Measurements from ENCODE around the gene C2CD2. TPM values are rescaled to one million over a fixed set of nuclear protein-coding genes. Genes with fewer than 3 reads are reported as not detected.
A peak's percentile ranks its signal among the peaks of the same experiment; 100 is the strongest.

C2CD2 gene
- total and polyA plus RNA-seq, 2 donors = 8.9 to 11.3 TPM

- Histone ChIP-seq H3K27me3 (ENCODE audit: control insufficient read depth in 2 of 2, insufficient read depth in 1 of 2, low read length in 1 of 2) (no peaks in the 10 kb centered on the region), H3K9me3 (ENCODE audit: control insufficient read depth in 2 of 2, insufficient read depth in 1 of 2, low read length in 1 of 2) (peaks cover 0 to 2% of the 10 kb centered on the region in 2 donors), H3K4me1 (ENCODE audit: control insufficient read depth in 2 of 2, insufficient read depth in 2 of 2, low read length in 2 of 2) (peaks cover 20 to 46% of the 10 kb centered on the region in 2 donors), H3K36me3 (ENCODE audit: control insufficient read depth in 2 of 2, insufficient read depth in 2 of 2, low read length in 1 of 2) (peaks cover 3 to 6% of the 10 kb centered on the region in 2 donors), H3K4me3 (ENCODE audit: low read length in 2 of 2) (no peak overlapping the region), H3K27ac (ENCODE audit: low read depth in 1 of 2, low read length in 1 of 2) (no peak overlapping the region)
- no peak for DNase-seq (ENCODE audit: low read depth in 6 of 9, low spot score in 9 of 9)
- WGBS = 86% methylated on average over 13 of the region's 13 CpGs
These were observed 58.8 kb downstream of the C2CD2 start for GRCh38 chr21:41894922-41895557.

DNA sequence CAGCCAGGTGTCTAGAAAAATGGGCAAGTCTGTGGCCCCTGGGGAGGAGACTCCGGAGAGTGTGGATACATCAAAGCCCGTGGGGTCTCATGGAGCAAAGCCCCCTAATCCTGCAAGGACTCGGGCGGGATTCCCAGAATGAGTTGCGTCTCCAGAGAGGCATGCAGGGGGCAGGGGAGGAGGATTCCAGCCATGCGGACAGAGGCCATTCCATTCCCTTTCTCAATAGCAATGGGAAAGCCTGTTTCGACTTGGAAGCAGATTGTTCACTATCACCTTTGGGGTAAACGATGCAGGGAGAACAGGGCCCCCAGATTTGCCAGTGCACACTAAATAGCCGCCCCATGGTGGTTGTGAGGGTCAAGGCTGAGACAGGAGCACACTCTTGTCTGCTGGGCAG is 59.3 kb downstream of the C2CD2 start:
- H3K36me3 ChIP-seq (ENCODE audit: control insufficient read depth in 2 of 2, insufficient read depth in 2 of 2, low read length in 1 of 2) = peaks cover 3 to 6% of the 10 kb centered on the region in 2 donors
- WGBS = 97% methylated on average over 9 of the region's 9 CpGs
- no peak for DNase-seq (ENCODE audit: low read depth in 6 of 9, low spot score in 9 of 9)

DNA sequence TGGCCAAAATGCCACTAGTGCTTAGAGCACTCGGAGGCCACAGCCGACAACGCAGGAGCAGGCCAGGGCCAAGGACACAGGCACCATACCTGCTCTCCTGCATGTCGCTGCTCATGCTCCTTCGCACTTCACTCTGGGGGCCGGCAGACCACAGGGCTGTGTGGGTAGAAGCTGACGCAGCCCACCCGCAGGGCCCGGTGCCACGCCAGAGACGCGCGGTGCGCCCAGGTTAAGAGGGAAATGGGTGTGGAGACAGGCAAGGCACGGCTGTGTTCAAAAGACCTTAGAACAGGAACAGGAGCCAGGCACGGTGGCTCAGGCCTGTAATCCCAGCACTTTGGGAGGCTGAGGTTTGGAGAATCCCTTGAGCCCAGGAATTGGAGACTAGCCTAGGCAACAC is 61.1 kb downstream of the C2CD2 start:
- H3K27ac ChIP-seq (ENCODE audit: low read depth in 1 of 2, low read length in 1 of 2) = no peak overlapping the region
- H3K4me1 ChIP-seq (ENCODE audit: control insufficient read depth in 2 of 2, insufficient read depth in 2 of 2, low read length in 2 of 2) = peaks cover 12 to 23% of the 10 kb centered on the region in 2 donors
- H3K9me3 ChIP-seq (ENCODE audit: control insufficient read depth in 2 of 2, insufficient read depth in 1 of 2, low read length in 1 of 2) = peaks cover 0 to 2% of the 10 kb centered on the region in 2 donors
- H3K36me3 ChIP-seq (ENCODE audit: control insufficient read depth in 2 of 2, insufficient read depth in 2 of 2, low read length in 1 of 2) = peaks cover 2 to 3% of the 10 kb centered on the region in 2 donors
- H3K4me3 ChIP-seq (ENCODE audit: low read length in 2 of 2) = no peak overlapping the region
- no peaks in the 10 kb centered on the region for H3K27me3 ChIP-seq (ENCODE audit: control insufficient read depth in 2 of 2, insufficient read depth in 1 of 2, low read length in 1 of 2)
- DNase-seq (ENCODE audit: low read depth in 6 of 9, low spot score in 9 of 9) = no peak
- 97% methylated on average over 16 of the region's 16 CpGs for WGBS

More for the DNA sequence above, 59.3 kb downstream of the C2CD2 start:
- Histone ChIP-seq H3K27ac (ENCODE audit: low read depth in 1 of 2, low read length in 1 of 2) (no peak overlapping the region), H3K4me3 (ENCODE audit: low read length in 2 of 2) (no peak overlapping the region), H3K4me1 (ENCODE audit: control insufficient read depth in 2 of 2, insufficient read depth in 2 of 2, low read length in 2 of 2) (peaks cover 17 to 40% of the 10 kb centered on the region in 2 donors), H3K27me3 (ENCODE audit: control insufficient read depth in 2 of 2, insufficient read depth in 1 of 2, low read length in 1 of 2) (no peaks in the 10 kb centered on the region), H3K9me3 (ENCODE audit: control insufficient read depth in 2 of 2, insufficient read depth in 1 of 2, low read length in 1 of 2) (peaks cover 0 to 2% of the 10 kb centered on the region in 2 donors)

- WGBS = 96% methylated on average over 5 of the region's 5 CpGs
- H3K4me3 ChIP-seq (ENCODE audit: low read length in 2 of 2) = no peak overlapping the region
- no peaks in the 10 kb centered on the region for H3K27me3 ChIP-seq (ENCODE audit: control insufficient read depth in 2 of 2, insufficient read depth in 1 of 2, low read length in 1 of 2)
- peaks cover 2 to 3% of the 10 kb centered on the region in 2 donors for H3K36me3 ChIP-seq (ENCODE audit: control insufficient read depth in 2 of 2, insufficient read depth in 2 of 2, low read length in 1 of 2)
- H3K27ac ChIP-seq (ENCODE audit: low read depth in 1 of 2, low read length in 1 of 2) = no peak overlapping the region
- peaks cover 0 to 2% of the 10 kb centered on the region in 2 donors for H3K9me3 ChIP-seq (ENCODE audit: control insufficient read depth in 2 of 2, insufficient read depth in 1 of 2, low read length in 1 of 2)
- DNase-seq (ENCODE audit: low read depth in 6 of 9, low spot score in 9 of 9) = no peak
- H3K4me1 ChIP-seq (ENCODE audit: control insufficient read depth in 2 of 2, insufficient read depth in 2 of 2, low read length in 2 of 2) = peaks cover 4 to 13% of the 10 kb centered on the region in 2 donors
These were observed 62.7 kb downstream of the C2CD2 start for GRCh38 chr21:41891132-41891531.

DNA sequence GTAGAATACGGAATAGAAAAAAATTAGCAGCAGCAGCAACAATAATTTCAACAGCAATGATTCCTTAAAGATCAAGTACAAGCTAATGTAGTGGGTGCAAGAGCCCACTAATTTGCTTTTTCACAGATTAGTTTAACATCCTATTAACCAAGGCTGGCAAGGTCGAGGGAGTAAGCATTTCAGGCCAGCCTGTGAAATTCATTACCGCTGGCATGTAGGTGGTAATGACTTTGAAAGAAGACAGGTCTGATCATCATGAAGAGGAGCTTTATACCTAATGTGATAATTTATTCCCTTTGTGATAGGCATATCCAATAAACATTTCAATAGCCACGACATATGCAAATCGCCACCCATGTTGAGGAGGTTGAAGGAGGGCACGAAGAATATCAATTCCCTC is 63.5 kb downstream of the C2CD2 start:
- Histone ChIP-seq H3K27ac (ENCODE audit: low read depth in 1 of 2, low read length in 1 of 2) (no peak overlapping the region), H3K4me3 (ENCODE audit: low read length in 2 of 2) (no peak overlapping the region), H3K27me3 (ENCODE audit: control insufficient read depth in 2 of 2, insufficient read depth in 1 of 2, low read length in 1 of 2) (no peaks in the 10 kb centered on the region), H3K9me3 (ENCODE audit: control insufficient read depth in 2 of 2, insufficient read depth in 1 of 2, low read length in 1 of 2) (peaks cover 0 to 2% of the 10 kb centered on the region in 2 donors), H3K4me1 (ENCODE audit: control insufficient read depth in 2 of 2, insufficient read depth in 2 of 2, low read length in 2 of 2) (peaks cover 7 to 15% of the 10 kb centered on the region in 2 donors), H3K36me3 (ENCODE audit: control insufficient read depth in 2 of 2, insufficient read depth in 2 of 2, low read length in 1 of 2) (peaks cover 2 to 3% of the 10 kb centered on the region in 2 donors)
- WGBS = 98% methylated on average over 6 of the region's 6 CpGs
- DNase-seq (ENCODE audit: low read depth in 6 of 9, low spot score in 9 of 9) = no peak

GRCh38 chr21:41888749-41889376 is 65.0 kb downstream of the C2CD2 start:
- WGBS = 98% methylated on average over 13 of the region's 13 CpGs
- no peak for DNase-seq (ENCODE audit: low read depth in 6 of 9, low spot score in 9 of 9)
- H3K4me1 ChIP-seq (ENCODE audit: control insufficient read depth in 2 of 2, insufficient read depth in 2 of 2, low read length in 2 of 2) = peaks cover 13 to 27% of the 10 kb centered on the region in 2 donors
- H3K27me3 ChIP-seq (ENCODE audit: control insufficient read depth in 2 of 2, insufficient read depth in 1 of 2, low read length in 1 of 2) = no peaks in the 10 kb centered on the region
- H3K36me3 ChIP-seq (ENCODE audit: control insufficient read depth in 2 of 2, insufficient read depth in 2 of 2, low read length in 1 of 2) = peaks cover 0 to 3% of the 10 kb centered on the region in 2 donors
- H3K27ac ChIP-seq (ENCODE audit: low read depth in 1 of 2, low read length in 1 of 2) = no peak overlapping the region
- H3K4me3 ChIP-seq (ENCODE audit: low read length in 2 of 2) = no peak overlapping the region
- peaks cover 0 to 2% of the 10 kb centered on the region in 2 donors for H3K9me3 ChIP-seq (ENCODE audit: control insufficient read depth in 2 of 2, insufficient read depth in 1 of 2, low read length in 1 of 2)

DNA sequence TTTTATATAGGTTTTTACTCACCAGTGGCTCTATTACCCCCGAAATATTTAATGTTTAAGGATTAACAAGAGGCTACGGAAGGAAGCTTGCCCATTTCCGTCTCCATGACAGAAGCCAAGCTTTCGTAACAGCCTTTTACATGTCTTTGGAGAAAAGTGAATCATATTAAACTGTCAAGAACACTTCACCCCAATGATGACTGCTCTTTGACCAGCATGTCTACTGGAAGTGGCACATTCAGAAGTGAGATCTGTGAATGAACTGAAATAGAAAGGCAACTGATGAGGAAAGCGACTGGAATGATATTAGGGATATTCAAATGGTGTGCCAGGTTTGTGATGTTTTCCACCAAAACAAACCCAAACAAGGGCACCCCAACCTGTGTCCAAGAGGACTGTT is 66.2 kb downstream of the C2CD2 start:
- Histone ChIP-seq H3K4me3 (ENCODE audit: low read length in 2 of 2) (no peak overlapping the region), H3K27me3 (ENCODE audit: control insufficient read depth in 2 of 2, insufficient read depth in 1 of 2, low read length in 1 of 2) (no peaks in the 10 kb centered on the region), H3K27ac (ENCODE audit: low read depth in 1 of 2, low read length in 1 of 2) (no peak overlapping the region), H3K36me3 (ENCODE audit: control insufficient read depth in 2 of 2, insufficient read depth in 2 of 2, low read length in 1 of 2) (peaks cover 1 to 2% of the 10 kb centered on the region in 2 donors), H3K4me1 (ENCODE audit: control insufficient read depth in 2 of 2, insufficient read depth in 2 of 2, low read length in 2 of 2) (peaks cover 13 to 27% of the 10 kb centered on the region in 2 donors), H3K9me3 (ENCODE audit: control insufficient read depth in 2 of 2, insufficient read depth in 1 of 2, low read length in 1 of 2) (peaks cover 0 to 2% of the 10 kb centered on the region in 2 donors)
- DNase-seq (ENCODE audit: low read depth in 6 of 9, low spot score in 9 of 9) = no peak
- 97% methylated on average over 5 of the region's 5 CpGs for WGBS

DNA sequence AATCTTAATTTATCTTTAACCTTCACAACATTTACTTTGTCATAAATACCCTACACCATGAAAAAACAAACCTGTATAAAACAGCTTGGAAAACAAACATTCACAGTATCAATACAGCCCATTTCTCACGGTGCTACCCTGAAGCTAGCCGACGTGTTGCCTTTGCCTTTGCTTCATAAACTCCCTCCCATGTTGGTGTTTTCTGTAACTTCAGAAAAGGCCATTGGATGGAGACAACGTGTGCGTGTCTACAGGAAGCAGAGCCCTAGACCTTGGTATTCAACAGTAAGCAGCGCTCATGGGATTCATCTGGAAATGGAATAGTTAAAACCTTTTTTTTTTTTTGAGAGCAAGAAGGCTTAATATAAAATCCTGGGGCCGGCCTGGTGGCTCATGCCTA is 67.5 kb downstream of the C2CD2 start:
- DNase-seq (ENCODE audit: low read depth in 6 of 9, low spot score in 9 of 9) = peak in 1 of 9 donors; percentile 37
- no peak overlapping the region for H3K27ac ChIP-seq (ENCODE audit: low read depth in 1 of 2, low read length in 1 of 2)
- no peaks in the 10 kb centered on the region for H3K27me3 ChIP-seq (ENCODE audit: control insufficient read depth in 2 of 2, insufficient read depth in 1 of 2, low read length in 1 of 2)
- WGBS = 86% methylated on average over 7 of the region's 7 CpGs
- peaks cover 13 to 27% of the 10 kb centered on the region in 2 donors for H3K4me1 ChIP-seq (ENCODE audit: control insufficient read depth in 2 of 2, insufficient read depth in 2 of 2, low read length in 2 of 2)
- H3K9me3 ChIP-seq (ENCODE audit: control insufficient read depth in 2 of 2, insufficient read depth in 1 of 2, low read length in 1 of 2) = no peaks in the 10 kb centered on the region
- no peak overlapping the region for H3K4me3 ChIP-seq (ENCODE audit: low read length in 2 of 2)
- peaks cover 0 to 2% of the 10 kb centered on the region in 2 donors for H3K36me3 ChIP-seq (ENCODE audit: control insufficient read depth in 2 of 2, insufficient read depth in 2 of 2, low read length in 1 of 2)

DNA sequence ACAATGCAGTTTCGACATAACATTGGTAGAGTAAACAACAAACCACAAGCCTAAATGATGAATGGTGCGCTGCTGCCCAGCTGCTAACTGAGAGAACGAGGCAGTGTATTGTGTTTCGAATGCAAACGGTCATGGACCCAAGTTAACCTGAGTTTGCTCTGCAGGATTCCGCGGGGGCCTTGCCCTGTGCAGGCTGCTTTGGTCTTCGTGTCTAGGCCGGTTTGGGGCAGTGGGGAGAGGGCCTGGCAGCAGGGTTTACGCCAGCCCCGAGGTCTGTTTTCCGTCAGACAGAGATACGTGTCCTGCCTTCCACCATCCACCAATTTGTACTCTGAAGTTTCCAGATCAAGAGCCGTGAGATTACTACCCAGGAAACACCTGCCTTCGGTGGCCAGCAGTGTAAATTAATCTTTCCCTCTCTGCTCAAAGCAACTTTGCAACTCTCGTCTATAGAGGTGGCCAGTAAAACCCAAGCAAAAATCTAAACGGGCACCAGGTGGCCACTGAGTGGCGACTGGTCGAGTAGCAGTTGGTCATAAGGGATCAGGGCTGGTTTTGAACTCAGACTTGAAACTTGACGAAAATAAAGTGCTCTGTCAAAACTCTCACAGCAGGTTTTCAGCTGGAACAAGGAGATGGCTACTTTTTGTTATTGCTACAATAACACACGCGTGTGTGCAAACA is 68.3 kb downstream of the C2CD2 start:
- peak overlapping the region in 1 of 2 donors; percentile 26 for H3K4me3 ChIP-seq (ENCODE audit: low read length in 2 of 2)
- H3K4me1 ChIP-seq (ENCODE audit: control insufficient read depth in 2 of 2, insufficient read depth in 2 of 2, low read length in 2 of 2) = peaks cover 13 to 27% of the 10 kb centered on the region in 2 donors
- peaks cover 0 to 2% of the 10 kb centered on the region in 2 donors for H3K36me3 ChIP-seq (ENCODE audit: control insufficient read depth in 2 of 2, insufficient read depth in 2 of 2, low read length in 1 of 2)
- peak in 5 of 9 donors; percentile 32 to 69 (median 40) for DNase-seq (ENCODE audit: low read depth in 6 of 9, low spot score in 9 of 9)
- H3K27me3 ChIP-seq (ENCODE audit: control insufficient read depth in 2 of 2, insufficient read depth in 1 of 2, low read length in 1 of 2) = no peaks in the 10 kb centered on the region
- H3K9me3 ChIP-seq (ENCODE audit: control insufficient read depth in 2 of 2, insufficient read depth in 1 of 2, low read length in 1 of 2) = no peaks in the 10 kb centered on the region
- 15% methylated on average over 22 of the region's 22 CpGs for WGBS
- peak overlapping the region; percentile 2 to 71 for H3K27ac ChIP-seq (ENCODE audit: low read depth in 1 of 2, low read length in 1 of 2)
